Thyroid gland (tissue), 4 donors: Measurements from ENCODE around the gene SPRR2D. TPM values are rescaled to one million over a fixed set of nuclear protein-coding genes. Genes with fewer than 3 reads are reported as not detected.

Experiments
- DNase-seq, 2 donors: peaks; one replicate each; pipeline ENCODE4 v3.0.0-alpha.2; 2019
- H3K27ac ChIP-seq, 3 donors: fragments of 200-600 bp; sonication (generic); 1 replicate in 2 of 3; 2 replicates in 1 of 3; pipeline ENCODE4 v1.5.1; 2016 to 2019; ENCODE audit warnings: mild to moderate bottlenecking in 1 of 3, moderate library complexity in 1 of 3
- H3K27me3 ChIP-seq: fragments of 200-600 bp; sonication (generic); one replicate; pipeline ENCODE4 v1.5.1; 2019
- H3K36me3 ChIP-seq, 2 donors: fragments of 200-600 bp; sonication (generic); one replicate each; pipeline ENCODE4 v1.5.1; 2016 to 2019
- H3K4me1 ChIP-seq, 2 donors: fragments of 200-600 bp; sonication (generic); one replicate each; pipeline ENCODE4 v1.5.1; 2017 to 2019
- H3K4me3 ChIP-seq, 3 donors: fragments of 200-600 bp; sonication (generic); replicated peaks in 1 of 3; 1 replicate in 2 of 3; 2 replicates in 1 of 3; pipeline ENCODE4 v1.5.1; 2016; ENCODE audit warnings: mild to moderate bottlenecking in 1 of 3
- H3K9me3 ChIP-seq: fragments of 200-600 bp; sonication (generic); one replicate; pipeline ENCODE4 v1.5.1; 2017
- POLR2A ChIP-seq, 2 donors: fragments of 450-650 bp; IDR thresholded peaks; one replicate each; pipeline ENCODE4 v1.6.1; 2017; ENCODE audit warnings: antibody characterized with exemption in 2 of 2, mild to moderate bottlenecking in 2 of 2, moderate library complexity in 1 of 2
- WGBS, 2 donors: methylation state at CpG; one replicate each; pipeline ENCODE4 v1.1.5; 2017; 5-methylcytosine and 5-hydroxymethylcytosine counted together
- intact Hi-C: fragments of 100-400 bp; cut with DNase I; formaldehyde crosslinking; loops from one replicate; pipeline ENCODE4 v1.15.1; 2023
- total RNA-seq, 4 donors: library from RNA; depleted of rRNA; stranded (reverse); fragments of >200 nt; gene quantifications; one replicate each; pipeline ENCODE4 v1.2.3, GENCODE V29; 2016
- TF ChIP-seq, protein P1 (sequence below), 6 experiments: fragments of 200-600 bp in 3 of 6; fragments of 450-650 bp in 3 of 6; sonication (generic) in 3 of 6; IDR thresholded peaks; one replicate each; pipeline ENCODE4 v1.5.1; 2016 to 2019; ENCODE audit warnings: antibody characterized with exemption in 6 of 6, mild to moderate bottlenecking in 2 of 6, inconsistent platforms in 1 of 6, moderate library complexity in 1 of 6

Gene SPRR2D
- not detected for total RNA-seq

DNA sequence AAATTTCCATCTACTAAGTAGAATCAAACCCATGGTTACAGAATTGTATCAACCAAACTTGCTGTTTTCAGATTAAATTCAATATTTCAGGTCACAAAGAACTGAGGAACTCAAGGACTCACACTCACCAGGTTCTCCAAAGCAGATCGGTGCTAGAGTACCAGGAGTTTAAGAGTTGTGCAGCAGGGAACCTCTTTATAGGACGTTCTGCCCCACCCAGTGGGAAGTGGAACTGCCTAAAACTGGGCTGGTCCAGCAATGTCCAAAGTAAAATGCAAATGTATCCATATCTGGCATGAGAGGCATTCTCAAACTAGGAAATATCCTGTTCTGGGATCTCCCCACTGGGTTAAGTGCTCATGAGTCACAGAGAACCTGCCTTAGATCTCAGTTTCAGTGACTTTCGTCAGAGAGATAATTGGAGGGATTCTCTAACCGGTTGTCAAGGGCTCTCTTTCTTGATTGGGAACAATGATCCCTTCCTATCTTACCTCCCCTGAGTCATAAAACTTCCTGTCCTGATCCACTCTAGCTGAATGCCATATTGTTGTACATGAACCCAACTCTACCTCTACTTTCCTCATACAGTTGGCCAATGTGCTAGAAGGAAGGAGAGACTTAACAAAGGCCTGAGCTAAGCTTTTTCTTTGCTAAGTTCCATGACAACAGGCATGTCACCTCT lies at the start of gene SPRR2D:
Gene SPRR2D (minus strand): TSS at position 171 of the 682 bp plus-strand sequence. CDS start 774 bp downstream, outside the sequence.
- no peaks in the 10 kb centered on the region for H3K27me3 ChIP-seq
- WGBS, 2 donors = 67 to 73% methylated on average over 4 of the region's 4 CpGs
- H3K27ac ChIP-seq = no peak within 1 kb of the TSS
- no peak within 1 kb of the TSS for H3K4me3 ChIP-seq
- no peaks in the 10 kb centered on the region for H3K4me1 ChIP-seq
- no peaks in the 10 kb centered on the region for H3K9me3 ChIP-seq
- intact Hi-C loops = no loop called here
- DNase-seq = no peak
- TF ChIP-seq, protein P1, sequence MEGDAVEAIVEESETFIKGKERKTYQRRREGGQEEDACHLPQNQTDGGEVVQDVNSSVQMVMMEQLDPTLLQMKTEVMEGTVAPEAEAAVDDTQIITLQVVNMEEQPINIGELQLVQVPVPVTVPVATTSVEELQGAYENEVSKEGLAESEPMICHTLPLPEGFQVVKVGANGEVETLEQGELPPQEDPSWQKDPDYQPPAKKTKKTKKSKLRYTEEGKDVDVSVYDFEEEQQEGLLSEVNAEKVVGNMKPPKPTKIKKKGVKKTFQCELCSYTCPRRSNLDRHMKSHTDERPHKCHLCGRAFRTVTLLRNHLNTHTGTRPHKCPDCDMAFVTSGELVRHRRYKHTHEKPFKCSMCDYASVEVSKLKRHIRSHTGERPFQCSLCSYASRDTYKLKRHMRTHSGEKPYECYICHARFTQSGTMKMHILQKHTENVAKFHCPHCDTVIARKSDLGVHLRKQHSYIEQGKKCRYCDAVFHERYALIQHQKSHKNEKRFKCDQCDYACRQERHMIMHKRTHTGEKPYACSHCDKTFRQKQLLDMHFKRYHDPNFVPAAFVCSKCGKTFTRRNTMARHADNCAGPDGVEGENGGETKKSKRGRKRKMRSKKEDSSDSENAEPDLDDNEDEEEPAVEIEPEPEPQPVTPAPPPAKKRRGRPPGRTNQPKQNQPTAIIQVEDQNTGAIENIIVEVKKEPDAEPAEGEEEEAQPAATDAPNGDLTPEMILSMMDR (IDR thresholded peaks at IDR 0.05) = no peak
- no peak for TF ChIP-seq POLR2A (IDR thresholded peaks at IDR 0.05)
- H3K36me3 ChIP-seq = no peaks in the 10 kb centered on the region

DNA sequence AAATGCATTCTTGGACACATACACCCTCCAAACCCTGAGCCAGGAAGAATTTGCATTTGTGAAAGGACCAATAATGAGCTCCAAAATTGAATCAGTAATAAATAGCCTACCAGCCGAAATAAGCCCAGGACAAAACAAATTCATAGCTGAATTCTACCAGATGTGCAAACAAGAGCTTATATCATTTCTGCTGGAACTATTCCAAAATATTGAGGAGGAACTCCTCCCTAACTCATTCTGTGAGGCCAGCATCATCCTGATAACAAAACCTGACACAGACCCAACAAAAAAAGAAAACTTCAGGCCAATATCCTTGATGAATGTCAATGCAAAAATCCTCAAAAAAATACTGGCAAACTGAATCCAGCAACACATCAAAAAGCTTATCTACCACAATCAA lies 46.7 kb upstream of the SPRR2D start:
- H3K27ac ChIP-seq = no peak overlapping the region
- H3K36me3 ChIP-seq = no peaks in the 10 kb centered on the region
- no peak for DNase-seq

DNA sequence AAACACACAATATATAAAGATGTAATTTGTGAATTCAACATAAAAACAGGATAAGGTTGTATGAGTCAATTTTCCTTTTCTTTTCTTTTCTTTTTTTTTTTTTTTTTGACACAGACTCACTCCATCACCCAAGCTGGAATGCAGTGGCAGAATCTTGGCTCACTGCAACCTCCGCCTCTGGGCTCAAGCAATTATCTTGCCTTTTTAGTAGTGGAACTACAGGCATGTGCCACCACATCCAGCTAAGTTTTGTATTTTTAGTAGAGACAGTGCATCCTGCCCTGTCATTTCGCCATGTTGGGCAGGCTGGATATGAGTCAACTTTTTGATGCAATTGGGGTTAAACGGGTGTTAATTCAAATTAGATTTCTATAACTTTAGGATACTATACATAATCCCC lies 40.8 kb upstream of the SPRR2D start:
- no peak for TF ChIP-seq POLR2A (IDR thresholded peaks at IDR 0.05)
- TF ChIP-seq, protein P1 (IDR thresholded peaks at IDR 0.05) = no peak
- Histone ChIP-seq H3K4me3 (no peak overlapping the region), H3K36me3 (no peaks in the 10 kb centered on the region), H3K27ac (no peak overlapping the region), H3K4me1 (no peaks in the 10 kb centered on the region), H3K27me3 (no peaks in the 10 kb centered on the region), H3K9me3 (no peaks in the 10 kb centered on the region)
- intact Hi-C loops = no loop called here
- no peak for DNase-seq
- 87 to 93% methylated on average over 3 of the region's 3 CpGs for WGBS, 2 donors

More for the DNA sequence above, 46.7 kb upstream of the SPRR2D start:
- Histone ChIP-seq H3K4me3 (no peak overlapping the region), H3K27me3 (no peaks in the 10 kb centered on the region), H3K9me3 (no peaks in the 10 kb centered on the region), H3K4me1 (no peaks in the 10 kb centered on the region)
- intact Hi-C loops = no loop called here
- 91 to 95% methylated on average over 1 of the region's 1 CpG for WGBS, 2 donors
- TF ChIP-seq POLR2A (IDR thresholded peaks at IDR 0.05) = no peak
- TF ChIP-seq, protein P1 (IDR thresholded peaks at IDR 0.05) = no peak

DNA sequence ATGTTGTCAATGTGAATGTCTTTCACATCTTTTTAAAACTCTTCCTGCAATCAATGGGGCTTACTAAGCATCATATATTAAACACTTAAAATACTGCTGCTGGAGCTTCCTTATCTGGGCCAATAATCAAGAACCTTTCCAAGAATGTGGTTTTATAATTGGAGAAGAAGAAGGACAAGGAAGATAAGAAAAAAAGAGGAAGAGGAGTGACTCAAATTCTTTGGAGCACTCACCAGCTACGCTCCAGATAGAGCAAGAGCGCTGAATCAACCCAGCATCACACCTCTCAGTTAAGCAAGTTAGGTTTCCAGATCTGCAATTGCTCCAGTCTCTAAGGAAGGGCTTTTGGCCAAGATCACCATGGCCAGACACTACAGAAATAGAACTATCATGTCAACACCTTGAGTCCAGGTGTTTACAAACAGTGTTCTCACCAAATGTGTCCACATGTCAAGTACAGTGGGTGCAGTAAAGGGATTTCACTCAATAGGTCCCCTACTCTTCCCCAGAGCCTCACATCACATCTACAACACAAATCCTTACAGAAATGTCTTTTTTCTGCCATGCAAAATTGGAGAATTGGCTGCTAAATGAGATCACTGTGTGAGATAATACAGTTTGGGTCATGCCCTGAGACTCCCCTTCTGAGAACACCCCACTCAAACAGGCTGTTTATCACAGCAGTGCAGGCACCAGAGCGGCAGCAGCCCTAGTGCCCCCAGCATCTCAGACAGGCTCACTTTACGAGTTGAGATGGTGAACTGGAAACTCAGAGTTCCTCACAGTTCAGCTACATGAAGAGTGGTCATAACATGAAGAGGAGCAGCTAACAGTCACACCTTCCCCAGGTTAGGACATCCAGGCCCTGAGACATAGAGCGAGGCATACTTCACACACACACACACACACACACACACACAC lies 32.1 kb upstream of the SPRR2D start:
- H3K36me3 ChIP-seq = no peaks in the 10 kb centered on the region
- no peaks in the 10 kb centered on the region for H3K9me3 ChIP-seq
- no peaks in the 10 kb centered on the region for H3K4me1 ChIP-seq
- no peak overlapping the region for H3K4me3 ChIP-seq
- intact Hi-C loops = no loop called here
- no peak for DNase-seq
- TF ChIP-seq, protein P1 (IDR thresholded peaks at IDR 0.05) = no peak
- TF ChIP-seq POLR2A (IDR thresholded peaks at IDR 0.05) = no peak
- H3K27ac ChIP-seq = no peak overlapping the region
- H3K27me3 ChIP-seq = no peaks in the 10 kb centered on the region
- WGBS, 2 donors = 81 to 86% methylated on average over 5 of the region's 5 CpGs

DNA sequence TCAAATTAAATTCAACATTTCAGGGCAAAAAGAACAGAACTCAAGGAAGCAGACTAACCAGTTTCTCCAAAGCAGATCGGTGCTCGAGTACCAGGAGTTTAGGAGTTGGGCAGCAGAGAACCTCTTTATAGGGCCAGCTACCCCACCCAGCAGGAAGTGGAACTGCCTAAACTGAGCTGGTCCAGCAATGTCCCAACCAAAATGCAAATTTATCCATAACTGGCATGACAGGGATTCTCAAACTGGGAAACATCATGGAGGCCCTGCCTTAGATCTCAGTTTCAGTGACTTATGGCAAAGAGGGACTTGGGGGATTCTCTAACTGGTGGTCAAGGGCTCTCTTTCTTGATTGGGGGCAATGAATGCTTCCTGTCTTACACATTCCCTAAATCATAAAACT lies 30.6 kb upstream of the SPRR2D start, which contains the start of gene SPRR2B:
Gene SPRR2B (minus strand): TSS at position 101 of the 400 bp plus-strand sequence. CDS start 772 bp downstream, outside the sequence.
- Histone ChIP-seq H3K9me3 (no peaks in the 10 kb centered on the region), H3K27ac (no peak within 1 kb of the TSS), H3K4me3 (no peak within 1 kb of the TSS), H3K36me3 (no peaks in the 10 kb centered on the region), H3K4me1 (no peaks in the 10 kb centered on the region), H3K27me3 (no peaks in the 10 kb centered on the region)
- WGBS, 2 donors = 64 to 66% methylated on average over 2 of the region's 2 CpGs
- DNase-seq = no peak
- TF ChIP-seq, protein P1 (IDR thresholded peaks at IDR 0.05) = no peak
- no peak for TF ChIP-seq POLR2A (IDR thresholded peaks at IDR 0.05)
- intact Hi-C loops = no loop called here
